Measurements from ENCODE around the gene PHKA2.
"Not testable (repeated sequence)": the region's sequence is repeated elsewhere in the genome, so short reads cannot be mapped to it uniquely, and the experiment has no call there.

PHKA2 gene

GRCh38 chrX:18983666-18984380, at the start of gene PHKA2:
PHKA2 (minus strand) TSS chrX:18984114; CDS start chrX:18983932, 182 bp downstream.
- DNase-seq (ENCODE audit: low read depth in 2 of 2), result no peak

GRCh38 chrX:19030805-19031204, 46.9 kb upstream of the PHKA2 start:
- DNase-seq (ENCODE audit: low read depth in 2 of 2), result no peak

GRCh38 chrX:19028560-19028959, 44.6 kb upstream of the PHKA2 start:
- DNase-seq (ENCODE audit: low read depth in 2 of 2), result no peak

GRCh38 chrX:19024366-19024765, 40.5 kb upstream of the PHKA2 start:
- no peak for DNase-seq (ENCODE audit: low read depth in 2 of 2)

- no peak for DNase-seq (ENCODE audit: low read depth in 2 of 2)
Measured at GRCh38 chrX:19019996-19020395, 36.1 kb upstream of the PHKA2 start.

- DNase-seq (ENCODE audit: low read depth in 2 of 2), result no peak
Measured at GRCh38 chrX:19017271-19017670, 33.4 kb upstream of the PHKA2 start.

GRCh38 chrX:19016614-19017013, 32.7 kb upstream of the PHKA2 start:
- DNase-seq (ENCODE audit: low read depth in 2 of 2), result not testable (repeated sequence)

GRCh38 chrX:19007868-19008267, 24.0 kb upstream of the PHKA2 start:
- DNase-seq (ENCODE audit: low read depth in 2 of 2), result no peak

GRCh38 chrX:19007011-19007410, 23.1 kb upstream of the PHKA2 start:
- no peak for DNase-seq (ENCODE audit: low read depth in 2 of 2)

GRCh38 chrX:19005909-19006308, 22.0 kb upstream of the PHKA2 start:
- DNase-seq (ENCODE audit: low read depth in 2 of 2), result no peak

GRCh38 chrX:19003756-19004155, 19.8 kb upstream of the PHKA2 start:
- DNase-seq (ENCODE audit: low read depth in 2 of 2), result no peak

- DNase-seq (ENCODE audit: low read depth in 2 of 2), result no peak
Measured at GRCh38 chrX:18998653-18999052, 14.7 kb upstream of the PHKA2 start.

GRCh38 chrX:18997916-18998315, 14.0 kb upstream of the PHKA2 start:
- no peak for DNase-seq (ENCODE audit: low read depth in 2 of 2)

- DNase-seq (ENCODE audit: low read depth in 2 of 2), result no peak
Measured at GRCh38 chrX:18996536-18996935, 12.6 kb upstream of the PHKA2 start.

- no peak for DNase-seq (ENCODE audit: low read depth in 2 of 2)
Measured at GRCh38 chrX:18995221-18995620, 11.3 kb upstream of the PHKA2 start.

- DNase-seq (ENCODE audit: low read depth in 2 of 2), result no peak
Measured at GRCh38 chrX:18994713-18995112, 10.8 kb upstream of the PHKA2 start.

GRCh38 chrX:18992829-18993228, 8.9 kb upstream of the PHKA2 start:
- DNase-seq (ENCODE audit: low read depth in 2 of 2), result no peak

GRCh38 chrX:18985186-18985435, 1.2 kb upstream of the PHKA2 start:
- no peak for DNase-seq (ENCODE audit: low read depth in 2 of 2)

- peak; percentile 71 to 73 for DNase-seq (ENCODE audit: low read depth in 2 of 2)
Measured at GRCh38 chrX:18984381-18985185, 669 bp upstream of the PHKA2 start.

- no peak for DNase-seq (ENCODE audit: low read depth in 2 of 2)
Measured at GRCh38 chrX:18981124-18981807, 2.6 kb downstream of the PHKA2 start.

GRCh38 chrX:18980262-18980661, 3.7 kb downstream of the PHKA2 start:
- DNase-seq (ENCODE audit: low read depth in 2 of 2), result not testable (repeated sequence)

- DNase-seq (ENCODE audit: low read depth in 2 of 2), result no peak
Measured at GRCh38 chrX:18974993-18975392, 8.9 kb downstream of the PHKA2 start.

Measured in stimulated activated CD8-positive, alpha-beta memory T cell treated with anti-CD3 and anti-CD28 coated beads, Interleukin-7, amount 100 ng/mL, for 1 hour (primary cell).